ENCODE data around the gene CDC14A.

DNA sequence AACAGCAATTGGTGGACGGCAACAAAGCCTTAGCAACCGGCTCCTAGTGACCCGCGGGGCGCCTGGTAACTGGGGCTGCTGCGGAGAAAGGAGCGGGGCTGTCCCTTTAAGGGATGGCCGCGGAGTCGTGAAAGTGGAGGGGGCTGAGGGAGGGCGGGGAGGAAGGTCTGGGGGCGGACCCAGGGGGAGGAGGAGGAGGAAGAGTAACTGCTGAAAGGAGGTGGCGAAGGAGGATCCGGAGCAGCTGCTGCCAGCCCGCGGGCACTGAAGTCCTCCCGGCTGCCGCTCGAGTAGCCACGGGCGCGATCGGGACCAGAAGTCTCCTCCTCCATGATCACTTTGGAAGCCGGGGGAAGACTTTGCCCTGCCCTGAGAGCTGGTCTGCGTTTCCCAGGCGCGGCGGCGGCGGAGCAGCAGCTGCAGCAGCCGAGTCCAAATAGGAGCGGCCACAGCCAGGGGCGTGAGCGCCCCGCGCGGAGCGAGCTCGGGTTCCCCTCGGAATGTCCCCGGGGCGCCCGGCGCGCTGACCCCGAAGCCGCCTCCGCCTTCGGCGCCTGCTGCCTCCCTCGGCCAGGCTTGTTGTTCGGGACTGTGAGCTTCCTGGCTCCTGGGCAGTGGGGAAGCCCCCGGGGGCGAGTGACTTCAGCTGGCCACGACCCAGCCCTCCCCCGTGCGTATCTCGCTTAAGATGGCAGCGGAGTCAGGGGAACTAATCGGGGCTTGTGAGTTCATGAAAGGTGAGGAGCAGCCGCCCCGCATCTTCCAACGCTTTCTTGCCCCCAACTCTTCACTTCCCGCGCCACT, at the start of gene CDC14A:
- TF ChIP-seq, protein P1, sequence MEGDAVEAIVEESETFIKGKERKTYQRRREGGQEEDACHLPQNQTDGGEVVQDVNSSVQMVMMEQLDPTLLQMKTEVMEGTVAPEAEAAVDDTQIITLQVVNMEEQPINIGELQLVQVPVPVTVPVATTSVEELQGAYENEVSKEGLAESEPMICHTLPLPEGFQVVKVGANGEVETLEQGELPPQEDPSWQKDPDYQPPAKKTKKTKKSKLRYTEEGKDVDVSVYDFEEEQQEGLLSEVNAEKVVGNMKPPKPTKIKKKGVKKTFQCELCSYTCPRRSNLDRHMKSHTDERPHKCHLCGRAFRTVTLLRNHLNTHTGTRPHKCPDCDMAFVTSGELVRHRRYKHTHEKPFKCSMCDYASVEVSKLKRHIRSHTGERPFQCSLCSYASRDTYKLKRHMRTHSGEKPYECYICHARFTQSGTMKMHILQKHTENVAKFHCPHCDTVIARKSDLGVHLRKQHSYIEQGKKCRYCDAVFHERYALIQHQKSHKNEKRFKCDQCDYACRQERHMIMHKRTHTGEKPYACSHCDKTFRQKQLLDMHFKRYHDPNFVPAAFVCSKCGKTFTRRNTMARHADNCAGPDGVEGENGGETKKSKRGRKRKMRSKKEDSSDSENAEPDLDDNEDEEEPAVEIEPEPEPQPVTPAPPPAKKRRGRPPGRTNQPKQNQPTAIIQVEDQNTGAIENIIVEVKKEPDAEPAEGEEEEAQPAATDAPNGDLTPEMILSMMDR (IDR thresholded peaks at IDR 0.05; ENCODE audit: insufficient read depth, low read depth, low read length) = no peak
- TF ChIP-seq EZH2 (IDR thresholded peaks at IDR 0.05; ENCODE audit: insufficient read depth, low read length) = no peak

All from astrocyte (in vitro differentiated cells and primary cell).